CD4-positive, alpha-beta T cell (primary cell): ENCODE data around the gene TP63. TPM values are rescaled to one million over a fixed set of nuclear protein-coding genes. Genes with fewer than 3 reads are reported as not detected.
"Not testable (repeated sequence)": the region's sequence is repeated elsewhere in the genome, so short reads cannot be mapped to it uniquely, and the experiment has no call there.

ENCODE experiments used
- ATAC-seq: fragments of 200-7000 bp; cut with Tn5 transposase; one replicate; pipeline ENCODE4 v1.10.0; 2022; ENCODE audit warnings: mild to moderate bottlenecking; ENCODE audit not compliant: poor library complexity
- CTCF ChIA-PET: fragments of 350-600 bp; sonication (Branson Sonifier 250); formaldehyde crosslinking; loops from one replicate; lab custom pipeline; 2021; ENCODE audit warnings: antibody characterized with exemption, inconsistent platforms; lab: Charles Lee
- POLR2A ChIA-PET: fragments of 350-600 bp; sonication (Branson Sonifier 250); formaldehyde crosslinking; loops from one replicate; lab custom pipeline; 2021; ENCODE audit warnings: antibody characterized with exemption, inconsistent platforms; lab: Charles Lee
- DNase-seq, 14 experiments: peaks; one replicate each; pipeline ENCODE4 v3.0.0-alpha.2; 2013 to 2020; ENCODE audit warnings: mixed read lengths in 2 of 14
- H3K27ac ChIP-seq, 2 donors: one replicate each; pipeline versions ENCODE4 v1.5.1 to v1.7.0; 2013; ENCODE audit warnings: low read length in 2 of 2, low read depth in 1 of 2, mild to moderate bottlenecking in 1 of 2
- H3K27me3 ChIP-seq, 2 experiments: 1 replicate in 1 of 2; 2 replicates in 1 of 2; pipeline versions ENCODE4 v1.6.1 to v1.7.0; 2013; ENCODE audit warnings: low read length in 2 of 2, control low read depth in 1 of 2, mild to moderate bottlenecking in 1 of 2, moderate library complexity in 1 of 2; ENCODE audit not compliant: insufficient read depth in 2 of 2, control insufficient read depth in 1 of 2
- H3K36me3 ChIP-seq: one replicate; pipeline ENCODE4 v1.6.1; 2013; ENCODE audit warnings: low read length, control low read depth; ENCODE audit not compliant: insufficient read depth
- H3K4me1 ChIP-seq: one replicate; pipeline ENCODE4 v1.6.1; 2013; ENCODE audit warnings: low read length, control low read depth; ENCODE audit not compliant: insufficient read depth
- H3K4me3 ChIP-seq: one replicate; pipeline ENCODE4 v1.5.1; 2013; ENCODE audit warnings: mild to moderate bottlenecking, low read length, moderate library complexity
- H3K9me3 ChIP-seq, 2 experiments: 1 replicate in 1 of 2; 2 replicates in 1 of 2; pipeline versions ENCODE4 v1.6.1 to v1.7.0; 2013; ENCODE audit warnings: low read length in 2 of 2, mild to moderate bottlenecking in 2 of 2, control low read depth in 1 of 2, moderate library complexity in 1 of 2; ENCODE audit not compliant: control insufficient read depth in 1 of 2, insufficient read depth in 1 of 2
- H3K27ac Mint-ChIP-seq: one replicate; pipeline ENCODE4 v1.8.0; 2020; ENCODE audit warnings: mixed read lengths
- H3K27me3 Mint-ChIP-seq: one replicate; pipeline ENCODE4 v1.8.0; 2021; ENCODE audit warnings: mixed read lengths
- H3K36me3 Mint-ChIP-seq: one replicate; pipeline ENCODE4 v1.8.0; 2021; ENCODE audit warnings: low read depth, mixed read lengths
- H3K4me1 Mint-ChIP-seq: one replicate; pipeline ENCODE4 v1.8.0; 2021; ENCODE audit warnings: low read depth, mixed read lengths
- H3K4me3 Mint-ChIP-seq: one replicate; pipeline ENCODE4 v1.8.0; 2020; ENCODE audit warnings: mild to moderate bottlenecking, mixed read lengths
- H3K9me3 Mint-ChIP-seq: one replicate; pipeline ENCODE4 v1.8.0; 2020; ENCODE audit warnings: mixed read lengths
- CTCF ChIP-seq: fragments of 200-600 bp; IDR thresholded peaks from one replicate; pipeline ENCODE4 v1.8.0; 2022; ENCODE audit warnings: antibody characterized with exemption, mild to moderate bottlenecking
- intact Hi-C, 2 experiments: fragments of 100-400 bp; cut with DNase I in 1 of 2; cut with micrococcal nuclease in 1 of 2; formaldehyde crosslinking; loops; one replicate each; pipeline versions ENCODE4 v1.15.1 to v1.9.0; 2023 to 2025; cut with DNase I, micrococcal nuclease
- total RNA-seq, 174 experiments: library from RNA in 2 of 174; stranded (reverse) in 2 of 174; gene quantifications; one replicate each; pipeline ENCODE4 v1.2.3 and lab custom pipeline; 2021 to 2026

The TP63 gene
- total RNA-seq, 2 experiments from 2014 or later, result 0.31 TPM; not detected in 1

- peaks cover 17% of the 10 kb centered on the region for H3K9me3 Mint-ChIP-seq
- CTCF ChIA-PET, result no interaction called here
- POLR2A ChIA-PET, result no interaction called here
- TF ChIP-seq CTCF, result no peak
- ATAC-seq (no peak), DNase-seq (no peak)
- Histone ChIP-seq H3K4me1 (no peaks in the 10 kb centered on the region), H3K4me3 (no peak overlapping the region), H3K9me3 (peaks cover 6% of the 10 kb centered on the region in 2 experiments), H3K27ac (no peak overlapping the region), H3K27me3 (no peaks in the 10 kb centered on the region), H3K36me3 (no peaks in the 10 kb centered on the region)
- no peak overlapping the region for H3K4me3 Mint-ChIP-seq
- H3K27ac Mint-ChIP-seq, result no peak overlapping the region
- peaks cover 5% of the 10 kb centered on the region for H3K36me3 Mint-ChIP-seq
- intact Hi-C loops, result no loop called here
- no peaks in the 10 kb centered on the region for H3K4me1 Mint-ChIP-seq
- no peaks in the 10 kb centered on the region for H3K27me3 Mint-ChIP-seq
These were observed 24.4 kb upstream of the TP63 start for GRCh38 chr3:189606774-189607173.

- H3K27ac ChIP-seq, H3K9me3 ChIP-seq, H3K27me3 ChIP-seq, H3K27ac Mint-ChIP-seq, H3K4me1 ChIP-seq, POLR2A ChIA-PET, H3K36me3 ChIP-seq, H3K4me1 Mint-ChIP-seq, H3K27me3 Mint-ChIP-seq, CTCF ChIA-PET, H3K4me3 ChIP-seq, intact Hi-C loops, H3K4me3 Mint-ChIP-seq, DNase-seq, H3K36me3 Mint-ChIP-seq, ATAC-seq: not testable (repeated sequence)
- peaks cover 10% of the 10 kb centered on the region for H3K9me3 Mint-ChIP-seq
These were observed 18.5 kb upstream of the TP63 start for GRCh38 chr3:189612641-189613040.

- H3K27ac Mint-ChIP-seq, result no peak overlapping the region
- no peak for TF ChIP-seq CTCF
- DNase-seq (no peak), ATAC-seq (no peak)
- no peaks in the 10 kb centered on the region for H3K27me3 Mint-ChIP-seq
- CTCF ChIA-PET, result no interaction called here
- Histone ChIP-seq H3K4me3 (no peak overlapping the region), H3K27ac (no peak overlapping the region), H3K36me3 (no peaks in the 10 kb centered on the region), H3K27me3 (no peaks in the 10 kb centered on the region), H3K9me3 (peaks cover 0 to 4% of the 10 kb centered on the region in 2 experiments), H3K4me1 (no peaks in the 10 kb centered on the region)
- intact Hi-C loops, result no loop called here
- no peaks in the 10 kb centered on the region for H3K4me1 Mint-ChIP-seq
- peaks cover 5% of the 10 kb centered on the region for H3K36me3 Mint-ChIP-seq
- peaks cover 8% of the 10 kb centered on the region for H3K9me3 Mint-ChIP-seq
- POLR2A ChIA-PET, result no interaction called here
- no peak overlapping the region for H3K4me3 Mint-ChIP-seq
These were observed 18.1 kb upstream of the TP63 start for GRCh38 chr3:189613122-189613521.

- ATAC-seq, result no peak
- no peak overlapping the region for H3K4me3 Mint-ChIP-seq
- CTCF ChIA-PET, result no interaction called here
- Histone ChIP-seq H3K9me3 (no peaks in the 10 kb centered on the region), H3K4me1 (no peaks in the 10 kb centered on the region), H3K36me3 (no peaks in the 10 kb centered on the region), H3K27me3 (no peaks in the 10 kb centered on the region), H3K27ac (no peak overlapping the region), H3K4me3 (no peak overlapping the region)
- H3K27me3 Mint-ChIP-seq, result no peaks in the 10 kb centered on the region
- H3K27ac Mint-ChIP-seq, result no peak overlapping the region
- POLR2A ChIA-PET, result interaction anchor here (0.6 kb wide), 1 partner anchor 1355 kb away, joined by 3 read pairs; no protein-coding TSS in a partner anchor
- intact Hi-C loops, result no loop called here
- H3K9me3 Mint-ChIP-seq, result no peaks in the 10 kb centered on the region
- DNase-seq, result no peak
- peaks cover 6% of the 10 kb centered on the region for H3K4me1 Mint-ChIP-seq
- TF ChIP-seq CTCF, result no peak
- no peaks in the 10 kb centered on the region for H3K36me3 Mint-ChIP-seq
These were observed 9.1 kb upstream of the TP63 start for GRCh38 chr3:189621948-189622603.
